ENCODE results near the gene TMEM235. TPM values are rescaled to one million over a fixed set of nuclear protein-coding genes. Genes with fewer than 3 reads are reported as not detected.

The TMEM235 gene
- total and polyA plus RNA-seq, 12 donors: not detected

DNA sequence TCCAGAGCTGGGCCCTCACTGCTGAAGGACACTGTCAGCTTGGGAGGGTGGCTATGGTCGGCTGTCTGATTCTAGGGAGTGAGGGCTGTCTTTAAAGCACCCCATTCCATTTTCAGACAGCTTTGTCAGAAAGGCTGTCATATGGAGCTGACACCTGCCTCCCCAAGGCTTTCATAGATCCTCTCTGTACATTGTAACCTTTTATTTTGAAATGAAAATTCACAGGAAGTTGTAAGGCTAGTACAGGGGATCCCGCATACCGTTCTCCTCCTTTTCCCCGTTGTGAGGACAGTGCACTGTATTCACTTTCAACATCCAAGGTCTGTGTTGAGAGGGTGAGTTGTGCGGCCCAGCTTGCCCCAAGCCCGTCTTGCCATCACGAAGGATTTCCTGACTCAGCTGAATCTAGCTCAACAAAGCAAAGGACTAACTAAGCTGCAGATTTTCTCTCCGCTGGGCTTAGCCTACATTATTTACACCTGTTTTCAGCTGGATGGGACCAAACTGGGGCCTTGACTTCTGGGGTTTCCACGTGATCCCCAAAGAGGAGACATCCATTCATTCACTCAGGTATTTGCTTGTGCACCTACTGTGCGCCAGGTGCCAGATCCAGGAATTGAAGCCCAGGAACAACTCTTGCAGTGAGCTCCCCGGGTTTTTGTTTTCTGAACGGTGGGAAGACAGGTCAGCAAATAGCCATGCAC lies 5.2 kb upstream of the TMEM235 start:
- ATAC-seq (no peak), DNase-seq (no peak)
- TF ChIP-seq CTCF (IDR thresholded peaks at IDR 0.05): no peak
- H3K27ac ChIP-seq: peak overlapping the region in 1 of 10 donors; percentile 53
- intact Hi-C loops (cut with DNase I): no loop called here
- H3K4me1 ChIP-seq: peaks cover 0 to 26% (median 9%) of the 10 kb centered on the region in 9 donors
- 77 to 79% methylated on average over 12 of the region's 12 CpGs for WGBS, 2 donors
- H3K27me3 ChIP-seq: peaks cover 6 to 21% (median 17%) of the 10 kb centered on the region in 7 donors
- peaks cover 0 to 17% (median 0%) of the 10 kb centered on the region in 9 donors for H3K36me3 ChIP-seq
- H3K4me3 ChIP-seq: no peak overlapping the region
- no peaks in the 10 kb centered on the region for H3K9me3 ChIP-seq

GRCh38 chr17:78226759-78227454 lies 4.5 kb upstream of the TMEM235 start:
- DNase-seq: no peak
- WGBS, 2 donors: 62 to 66% methylated on average over 20 of the region's 20 CpGs
- ATAC-seq: no peak

GRCh38 chr17:78227455-78227916 lies 3.9 kb upstream of the TMEM235 start:
- Histone ChIP-seq H3K4me3 (no peak overlapping the region), H3K27ac (peak overlapping the region in 1 of 10 donors; percentile 53), H3K27me3 (peaks cover 15 to 32% (median 29%) of the 10 kb centered on the region in 7 donors), H3K36me3 (peaks cover 0 to 16% (median 0%) of the 10 kb centered on the region in 9 donors), H3K4me1 (peaks cover 0 to 36% (median 9%) of the 10 kb centered on the region in 9 donors), H3K9me3 (no peaks in the 10 kb centered on the region)
- WGBS, 2 donors: 85% methylated on average over 10 of the region's 10 CpGs
- DNase-seq (no peak), ATAC-seq (no peak)
- TF ChIP-seq CTCF (IDR thresholded peaks at IDR 0.05): no peak
- intact Hi-C loops (cut with DNase I): no loop called here

More at GRCh38 chr17:78226759-78227454, 4.5 kb upstream of the TMEM235 start:
- Histone ChIP-seq H3K27ac (peak overlapping the region in 1 of 10 donors; percentile 53), H3K4me1 (peaks cover 0 to 30% (median 9%) of the 10 kb centered on the region in 9 donors), H3K27me3 (peaks cover 10 to 27% (median 23%) of the 10 kb centered on the region in 7 donors), H3K36me3 (peaks cover 0 to 17% (median 0%) of the 10 kb centered on the region in 9 donors), H3K9me3 (no peaks in the 10 kb centered on the region), H3K4me3 (no peak overlapping the region)
- no peak for TF ChIP-seq CTCF (IDR thresholded peaks at IDR 0.05)
- intact Hi-C loops (cut with DNase I): no loop called here

GRCh38 chr17:78228176-78228575 lies 3.3 kb upstream of the TMEM235 start:
- ATAC-seq: no peak

More at GRCh38 chr17:78228176-78228575, 3.3 kb upstream of the TMEM235 start:
- no peak for DNase-seq
- Histone ChIP-seq H3K27ac (no peak overlapping the region), H3K27me3 (peaks cover 18 to 39% (median 36%) of the 10 kb centered on the region in 7 donors), H3K36me3 (peaks cover 0 to 9% (median 0%) of the 10 kb centered on the region in 9 donors), H3K4me1 (peaks cover 0 to 32% (median 3%) of the 10 kb centered on the region in 9 donors), H3K4me3 (no peak overlapping the region), H3K9me3 (no peaks in the 10 kb centered on the region)
- intact Hi-C loops (cut with DNase I): no loop called here
- 88 to 90% methylated on average over 4 of the region's 4 CpGs for WGBS, 2 donors
- TF ChIP-seq CTCF (IDR thresholded peaks at IDR 0.05): no peak
